PFSK-1 (cell line): Measurements from ENCODE around the gene PROB1.

Source experiments
- FOXP2 ChIP-seq: optimal IDR thresholded peaks from 2 replicates; pipeline ENCODE3; 2011; ENCODE audit warnings: borderline replicate concordance, control low read depth, inconsistent platforms; ENCODE audit not compliant: insufficient read depth; ENCODE audit errors: extremely low read length, extremely low read depth
- POLR2AphosphoS5 ChIP-seq: IDR thresholded peaks from 2 replicates; pipeline ENCODE4 v1.6.1; 2012; ENCODE audit warnings: low read depth, mild to moderate bottlenecking, control low read depth, low read length, moderate library complexity
- SIN3A ChIP-seq: IDR thresholded peaks from 2 replicates; pipeline ENCODE4 v1.6.1; 2012; ENCODE audit warnings: mild to moderate bottlenecking, low read length, moderate library complexity, borderline replicate concordance; ENCODE audit not compliant: insufficient read depth
- TAF1 ChIP-seq: IDR thresholded peaks from 2 replicates; pipeline ENCODE4 v1.6.1; 2012; ENCODE audit warnings: low read length, control low read depth, borderline replicate concordance; ENCODE audit not compliant: insufficient read depth
- TF ChIP-seq, protein P1 (sequence below), 2 experiments: IDR thresholded peaks; 2 replicates each; pipeline versions ENCODE4 v1.6.1 to v1.8.0; 2011 to 2012; ENCODE audit warnings: low read depth in 2 of 2, low read length in 2 of 2, control low read depth in 1 of 2, inconsistent platforms in 1 of 2, mild to moderate bottlenecking in 1 of 2, moderate library complexity in 1 of 2; ENCODE audit not compliant: insufficient read depth in 1 of 2

The PROB1 gene

DNA sequence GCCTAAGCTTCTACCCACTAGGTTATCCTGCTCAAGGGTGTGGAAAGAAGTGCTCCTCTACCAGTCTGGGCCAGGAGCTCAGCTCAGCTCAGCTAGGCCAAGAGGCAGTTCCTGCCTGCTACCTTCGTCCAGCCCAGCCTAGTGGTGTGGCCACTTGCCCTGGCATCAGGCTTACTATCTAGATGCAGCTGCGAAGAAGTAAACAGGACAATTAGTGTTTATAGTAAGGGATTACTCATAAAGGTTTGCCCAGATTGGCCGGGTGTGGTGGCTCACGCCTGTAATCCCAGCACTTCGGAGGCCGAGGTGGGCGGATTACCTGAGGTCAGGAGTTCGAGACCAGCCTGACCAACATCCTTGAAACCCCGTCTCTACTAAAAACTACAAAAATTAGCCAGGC is 21.7 kb upstream of the PROB1 start:
- TF ChIP-seq, protein P1, sequence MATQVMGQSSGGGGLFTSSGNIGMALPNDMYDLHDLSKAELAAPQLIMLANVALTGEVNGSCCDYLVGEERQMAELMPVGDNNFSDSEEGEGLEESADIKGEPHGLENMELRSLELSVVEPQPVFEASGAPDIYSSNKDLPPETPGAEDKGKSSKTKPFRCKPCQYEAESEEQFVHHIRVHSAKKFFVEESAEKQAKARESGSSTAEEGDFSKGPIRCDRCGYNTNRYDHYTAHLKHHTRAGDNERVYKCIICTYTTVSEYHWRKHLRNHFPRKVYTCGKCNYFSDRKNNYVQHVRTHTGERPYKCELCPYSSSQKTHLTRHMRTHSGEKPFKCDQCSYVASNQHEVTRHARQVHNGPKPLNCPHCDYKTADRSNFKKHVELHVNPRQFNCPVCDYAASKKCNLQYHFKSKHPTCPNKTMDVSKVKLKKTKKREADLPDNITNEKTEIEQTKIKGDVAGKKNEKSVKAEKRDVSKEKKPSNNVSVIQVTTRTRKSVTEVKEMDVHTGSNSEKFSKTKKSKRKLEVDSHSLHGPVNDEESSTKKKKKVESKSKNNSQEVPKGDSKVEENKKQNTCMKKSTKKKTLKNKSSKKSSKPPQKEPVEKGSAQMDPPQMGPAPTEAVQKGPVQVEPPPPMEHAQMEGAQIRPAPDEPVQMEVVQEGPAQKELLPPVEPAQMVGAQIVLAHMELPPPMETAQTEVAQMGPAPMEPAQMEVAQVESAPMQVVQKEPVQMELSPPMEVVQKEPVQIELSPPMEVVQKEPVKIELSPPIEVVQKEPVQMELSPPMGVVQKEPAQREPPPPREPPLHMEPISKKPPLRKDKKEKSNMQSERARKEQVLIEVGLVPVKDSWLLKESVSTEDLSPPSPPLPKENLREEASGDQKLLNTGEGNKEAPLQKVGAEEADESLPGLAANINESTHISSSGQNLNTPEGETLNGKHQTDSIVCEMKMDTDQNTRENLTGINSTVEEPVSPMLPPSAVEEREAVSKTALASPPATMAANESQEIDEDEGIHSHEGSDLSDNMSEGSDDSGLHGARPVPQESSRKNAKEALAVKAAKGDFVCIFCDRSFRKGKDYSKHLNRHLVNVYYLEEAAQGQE (IDR thresholded peaks at IDR 0.05; ENCODE audit: insufficient read depth in 1 of 2, low read depth in 2 of 2, low read length in 2 of 2): no peak
- TF ChIP-seq TAF1 (no peak), FOXP2 (no peak), SIN3A (no peak), POLR2AphosphoS5 (no peak)

DNA sequence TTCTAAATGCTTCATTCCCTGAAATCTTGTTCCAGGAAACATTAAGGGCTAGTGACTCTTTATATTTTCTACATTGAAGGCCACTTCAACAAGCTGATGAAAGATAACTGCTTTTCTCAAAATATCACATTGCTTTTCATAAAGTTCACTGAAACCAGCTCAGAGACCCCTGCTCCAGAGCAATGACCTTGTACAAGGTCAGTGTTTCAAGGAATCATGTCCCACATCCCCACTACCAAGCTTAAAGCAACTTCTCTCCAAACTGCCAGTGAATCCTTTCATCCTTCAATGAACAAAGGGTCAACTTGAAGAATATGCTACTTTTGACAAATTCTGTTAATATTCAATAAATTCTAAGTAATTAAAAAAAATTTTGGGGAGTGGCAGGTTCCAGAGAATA is 21.0 kb upstream of the PROB1 start:
- TF ChIP-seq POLR2AphosphoS5 (no peak), TAF1 (no peak), FOXP2 (no peak), SIN3A (no peak)
- TF ChIP-seq, protein P1 (IDR thresholded peaks at IDR 0.05; ENCODE audit: insufficient read depth in 1 of 2, low read depth in 2 of 2, low read length in 2 of 2): no peak

DNA sequence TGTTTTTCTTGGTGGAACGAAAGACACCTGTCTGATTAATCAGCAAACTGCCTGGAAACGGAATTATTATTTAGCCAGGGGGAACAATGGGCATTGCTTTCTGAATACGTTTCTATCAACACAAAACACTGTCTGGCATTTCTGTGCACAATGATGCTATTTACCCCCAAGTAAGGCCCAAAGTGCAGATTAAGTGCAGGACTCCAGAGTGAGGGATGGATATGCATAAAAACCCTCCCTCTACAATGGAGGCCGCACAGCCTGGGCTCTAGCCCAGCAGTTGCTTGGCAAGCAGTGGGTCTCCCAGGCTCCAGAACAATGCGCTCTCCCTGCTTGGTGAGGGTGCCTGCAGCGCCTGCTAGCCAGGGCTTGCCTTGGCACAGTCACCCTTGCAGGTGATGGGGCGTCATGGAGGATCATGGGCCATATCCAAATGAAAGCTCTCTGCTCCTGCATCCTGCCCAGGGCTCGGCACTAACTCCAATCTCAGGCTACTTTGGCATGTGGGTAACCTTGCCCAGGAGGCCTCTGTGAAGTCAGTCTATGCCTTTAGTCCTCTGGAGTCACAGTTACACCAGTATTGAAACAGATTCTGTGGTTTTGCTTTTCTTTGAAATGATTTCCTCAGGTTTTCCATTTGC is 20.4 kb upstream of the PROB1 start:
- TF ChIP-seq TAF1 (no peak), POLR2AphosphoS5 (no peak), SIN3A (no peak), FOXP2 (no peak)
- TF ChIP-seq, protein P1 (IDR thresholded peaks at IDR 0.05; ENCODE audit: insufficient read depth in 1 of 2, low read depth in 2 of 2, low read length in 2 of 2): no peak

DNA sequence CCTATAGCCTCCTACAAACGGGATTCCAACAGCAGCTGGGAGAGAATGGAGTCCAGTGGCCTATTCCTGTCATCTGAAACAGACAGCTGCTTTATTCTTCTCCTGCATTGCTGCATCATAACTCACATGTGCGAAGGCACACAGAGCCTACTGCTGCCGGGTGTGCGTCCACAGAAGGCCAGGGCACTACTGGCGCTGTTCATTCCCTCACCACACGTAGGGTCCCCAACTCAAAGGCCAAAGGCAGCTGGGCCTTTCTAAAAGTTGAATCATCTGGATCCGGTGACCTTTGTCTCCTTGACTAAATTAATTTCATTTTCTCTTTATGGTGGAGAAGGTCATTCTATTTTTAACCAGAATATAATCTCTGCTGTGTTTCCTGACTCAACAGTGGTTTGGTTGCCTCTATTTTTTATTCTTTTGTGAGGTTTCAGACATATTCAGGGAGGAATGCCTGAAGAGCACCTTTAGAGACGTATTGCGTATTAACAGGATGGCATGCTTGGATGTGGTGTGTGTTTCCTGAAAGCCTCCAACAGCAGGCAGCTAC is 19.8 kb upstream of the PROB1 start:
- TF ChIP-seq SIN3A (no peak), TAF1 (no peak)
- TF ChIP-seq, protein P1 (IDR thresholded peaks at IDR 0.05; ENCODE audit: insufficient read depth in 1 of 2, low read depth in 2 of 2, low read length in 2 of 2): no peak

DNA sequence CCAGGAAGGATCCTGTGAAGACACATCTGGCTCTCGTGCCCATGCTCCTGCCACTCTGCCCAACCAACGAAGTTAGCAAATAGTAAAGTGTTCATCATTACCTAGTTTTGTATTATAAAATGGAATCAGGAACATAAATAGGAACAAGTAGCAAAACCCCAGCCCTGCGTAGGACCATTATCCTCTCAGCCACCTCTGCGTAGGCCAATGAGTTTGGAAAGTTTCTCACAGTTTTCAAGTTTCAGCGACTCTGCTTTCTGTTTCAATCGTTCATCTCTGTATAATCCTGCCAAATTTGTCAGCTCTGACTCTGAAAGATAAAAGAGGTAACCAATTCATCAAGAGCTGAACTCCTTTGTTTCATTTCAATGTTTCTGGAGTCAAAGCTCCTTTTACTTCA is 19.1 kb upstream of the PROB1 start:
- no peak for TF ChIP-seq POLR2AphosphoS5
